ENCODE measurements around the gene CALML5. TPM values are rescaled to one million over a fixed set of nuclear protein-coding genes. Genes with fewer than 3 reads are reported as not detected.

Gene CALML5
- total RNA-seq, 2 experiments from 2014 or later: not detected

DNA sequence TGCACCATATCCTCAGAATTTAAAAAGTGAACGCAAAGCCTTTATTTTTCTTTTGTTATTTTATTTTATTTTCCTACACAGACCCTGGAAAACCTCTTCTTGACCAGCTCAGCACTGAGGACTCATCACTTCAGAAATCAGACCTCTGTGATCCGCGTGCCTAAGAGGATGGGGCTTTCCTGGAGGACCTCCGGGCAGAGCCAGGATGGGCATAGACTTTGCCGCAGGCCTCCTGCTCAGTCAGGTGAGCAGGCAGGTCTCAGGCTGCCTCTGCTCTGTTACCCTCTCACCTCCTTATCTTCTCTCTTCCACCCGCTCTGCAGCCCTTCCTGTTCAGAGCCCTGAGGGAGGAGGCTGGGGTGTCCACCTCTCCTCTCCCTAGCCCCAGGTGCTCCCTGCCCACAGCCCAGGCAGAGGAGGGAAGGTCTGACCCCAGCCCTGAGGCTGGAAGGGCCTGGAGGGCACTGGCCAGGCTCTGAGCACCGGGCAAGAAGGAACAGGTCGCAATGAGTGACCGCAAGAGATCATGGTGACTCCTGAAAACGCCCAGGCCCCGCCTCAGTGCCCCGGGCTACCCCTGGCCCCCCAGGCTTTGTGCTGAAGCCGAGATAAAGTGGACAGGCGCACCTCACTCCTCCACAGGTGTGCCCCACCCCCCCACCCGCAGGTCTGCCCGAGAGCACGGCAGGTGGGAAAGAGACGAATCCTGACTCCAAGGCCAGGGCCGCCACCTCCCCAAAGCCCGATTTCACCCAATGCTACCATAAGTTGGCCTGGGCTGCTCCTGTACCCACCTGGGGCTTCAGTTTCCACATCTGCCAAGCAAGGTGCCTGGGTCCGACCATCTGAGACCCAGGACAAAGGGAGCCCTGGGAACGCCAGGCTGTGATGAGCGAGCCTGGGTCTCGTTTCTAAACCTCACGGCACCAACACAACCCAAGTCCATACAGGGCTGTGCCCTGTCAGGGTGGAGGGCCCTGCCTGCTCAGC, 2.8 kb downstream of the CALML5 start:
- Mint-ChIP-seq H3K4me3 (no peak overlapping the region), H3K27me3 (peaks cover 12% of the 10 kb centered on the region), H3K9me3 (peaks cover 8% of the 10 kb centered on the region), H3K4me1 (no peaks in the 10 kb centered on the region), H3K36me3 (no peaks in the 10 kb centered on the region), H3K27ac (no peak overlapping the region)
- ATAC-seq (ENCODE audit: low read depth): no peak
- DNase-seq: no peak
- POLR2A ChIA-PET: no interaction called here

DNA sequence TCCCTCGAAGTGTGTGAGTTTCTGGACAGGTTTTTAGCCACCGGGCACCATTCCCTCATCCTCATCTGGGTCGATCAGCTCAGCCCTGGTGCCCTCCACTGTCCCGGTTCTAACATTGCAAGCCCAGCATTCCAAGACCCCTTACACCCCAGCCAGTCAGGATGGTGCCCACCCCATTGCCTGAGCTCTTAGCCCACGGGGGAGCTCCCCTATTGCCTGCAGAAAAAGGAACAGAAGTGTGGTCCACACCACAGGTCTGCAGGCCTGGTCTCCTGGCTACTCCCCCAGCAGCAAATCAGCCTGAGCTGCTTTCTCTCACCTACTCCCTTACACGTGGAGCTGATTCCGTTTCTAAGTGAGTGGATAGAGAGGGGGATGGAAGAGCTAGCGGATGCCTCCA, 4.8 kb downstream of the CALML5 start:
- POLR2A ChIA-PET: no interaction called here
- ATAC-seq (ENCODE audit: low read depth): no peak

DNA sequence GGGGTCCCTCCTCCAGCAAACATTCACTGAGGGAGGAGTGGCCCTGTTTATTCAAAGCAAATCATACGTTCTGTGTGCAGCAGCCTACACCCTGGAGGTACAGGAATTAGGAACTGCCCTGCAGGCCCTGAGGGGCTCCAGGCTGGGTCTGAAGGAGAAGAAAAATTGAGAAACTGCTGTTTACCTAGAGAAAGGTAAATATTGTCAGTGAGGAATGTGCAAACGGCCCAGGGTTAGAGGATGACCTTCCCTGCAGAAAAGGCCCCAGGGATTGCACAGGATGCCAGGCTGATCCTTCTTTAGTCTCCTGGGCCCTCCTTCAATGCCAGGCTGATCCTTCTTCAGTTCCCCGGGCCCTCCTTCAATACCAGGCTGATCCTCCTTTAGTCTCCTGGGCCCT, 5.7 kb downstream of the CALML5 start:
- no peaks in the 10 kb centered on the region for H3K36me3 Mint-ChIP-seq
- no peak for DNase-seq
- no peak overlapping the region for H3K27ac Mint-ChIP-seq
- POLR2A ChIA-PET: no interaction called here
- H3K4me1 Mint-ChIP-seq: peaks cover 4% of the 10 kb centered on the region
- peaks cover 8% of the 10 kb centered on the region for H3K9me3 Mint-ChIP-seq
- no peak for ATAC-seq (ENCODE audit: low read depth)
- H3K4me3 Mint-ChIP-seq: no peak overlapping the region
- H3K27me3 Mint-ChIP-seq: peaks cover 2% of the 10 kb centered on the region

More for the DNA sequence above, 4.8 kb downstream of the CALML5 start:
- Mint-ChIP-seq H3K4me1 (peaks cover 4% of the 10 kb centered on the region), H3K27me3 (peaks cover 2% of the 10 kb centered on the region), H3K36me3 (no peaks in the 10 kb centered on the region), H3K4me3 (no peak overlapping the region), H3K27ac (no peak overlapping the region), H3K9me3 (peaks cover 8% of the 10 kb centered on the region)
- DNase-seq: no peak

DNA sequence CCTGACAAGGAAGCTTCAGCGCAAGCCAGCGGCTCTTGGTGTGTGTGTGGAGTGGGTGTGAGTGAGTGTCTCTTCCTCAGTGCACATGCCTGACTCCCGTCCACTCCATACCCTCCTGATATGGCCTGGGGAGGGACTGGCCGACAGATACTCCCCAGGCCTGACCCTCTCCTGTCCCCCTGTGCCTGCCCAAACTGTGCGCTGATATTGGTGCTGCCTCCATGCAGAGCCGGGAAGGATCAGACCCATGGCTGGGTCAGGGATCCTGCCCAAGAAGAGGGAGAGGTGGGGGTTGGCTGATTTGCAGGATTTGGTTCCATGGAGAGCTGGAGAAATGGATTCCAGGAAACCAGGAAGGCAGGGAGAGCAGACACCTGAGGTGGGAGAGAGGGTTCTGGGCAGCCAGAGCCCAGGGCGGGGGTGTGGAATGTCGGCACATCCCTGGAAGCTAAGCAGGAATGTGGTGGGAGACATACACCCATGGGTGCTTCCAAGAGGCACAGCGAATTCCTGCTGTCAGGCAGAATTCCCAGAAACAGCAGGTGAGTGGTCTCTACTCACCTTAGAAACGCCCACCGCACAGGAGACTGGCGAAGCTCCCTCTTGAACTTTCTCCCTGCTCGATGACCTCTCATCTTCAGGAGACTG, 6.3 kb downstream of the CALML5 start:
- ATAC-seq (ENCODE audit: low read depth) (no peak), DNase-seq (no peak)
- POLR2A ChIA-PET: no interaction called here
- no peak overlapping the region for H3K4me3 Mint-ChIP-seq
- peak overlapping the region; percentile 11 for H3K27ac Mint-ChIP-seq
- peaks cover 2% of the 10 kb centered on the region for H3K27me3 Mint-ChIP-seq
- H3K9me3 Mint-ChIP-seq: peaks cover 8% of the 10 kb centered on the region
- no peaks in the 10 kb centered on the region for H3K36me3 Mint-ChIP-seq
- H3K4me1 Mint-ChIP-seq: peaks cover 4% of the 10 kb centered on the region

DNA sequence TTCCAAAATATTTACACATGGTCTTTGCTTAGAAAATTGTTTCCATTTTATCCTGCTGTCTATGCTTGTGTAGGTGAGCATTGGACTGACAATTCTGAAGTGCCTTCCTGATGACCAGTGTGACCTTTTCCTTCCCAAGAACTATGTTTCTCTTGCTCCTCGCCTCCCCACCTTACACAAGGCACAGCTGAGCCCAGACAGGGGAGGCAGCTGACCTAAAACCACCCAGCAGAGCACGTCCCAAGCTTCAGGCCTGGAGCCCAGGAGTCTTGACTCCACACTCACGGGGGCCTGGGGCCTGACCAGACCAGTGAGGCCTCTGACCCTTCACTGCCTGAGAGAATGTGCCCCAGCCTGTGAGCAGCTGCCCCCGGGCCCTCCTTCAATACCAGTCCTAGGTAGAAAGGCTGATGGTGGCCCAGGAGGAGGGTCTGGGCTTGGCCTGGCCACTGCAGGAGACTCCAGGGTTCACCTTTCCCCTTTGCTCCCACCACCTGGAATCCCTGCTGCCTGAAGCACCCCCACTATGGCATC, 7.0 kb downstream of the CALML5 start:
- H3K36me3 Mint-ChIP-seq: no peaks in the 10 kb centered on the region
- ATAC-seq (ENCODE audit: low read depth) (no peak), DNase-seq (no peak)
- POLR2A ChIA-PET: no interaction called here
- peaks cover 2% of the 10 kb centered on the region for H3K27me3 Mint-ChIP-seq
- H3K4me1 Mint-ChIP-seq: peaks cover 4% of the 10 kb centered on the region
- H3K27ac Mint-ChIP-seq: no peak overlapping the region
- peaks cover 8% of the 10 kb centered on the region for H3K9me3 Mint-ChIP-seq
- no peak overlapping the region for H3K4me3 Mint-ChIP-seq

DNA sequence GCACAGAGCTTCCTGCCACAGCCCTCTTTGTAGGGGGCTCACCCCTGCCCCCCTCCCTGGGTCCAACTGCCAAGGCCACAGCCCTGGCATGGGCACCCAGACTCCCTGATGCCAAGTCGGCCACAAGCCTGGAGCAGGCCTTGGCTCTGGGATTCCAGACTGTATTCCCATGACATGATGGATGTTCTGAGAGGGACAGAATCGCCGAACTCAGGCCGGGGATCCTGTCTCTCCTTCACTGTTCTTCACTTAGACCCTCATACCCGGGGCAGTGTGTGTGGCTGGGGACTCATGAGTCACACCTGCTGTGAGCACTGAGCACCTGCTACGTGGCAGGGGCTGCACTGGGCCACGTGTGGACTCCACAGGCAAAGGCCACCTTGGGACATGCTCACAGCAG, 7.9 kb downstream of the CALML5 start:
- H3K36me3 Mint-ChIP-seq: no peaks in the 10 kb centered on the region
- no peak overlapping the region for H3K4me3 Mint-ChIP-seq
- H3K9me3 Mint-ChIP-seq: peaks cover 8% of the 10 kb centered on the region
- H3K4me1 Mint-ChIP-seq: peaks cover 4% of the 10 kb centered on the region
- no peak for ATAC-seq (ENCODE audit: low read depth)
- POLR2A ChIA-PET: no interaction called here
- DNase-seq: no peak
- no peak overlapping the region for H3K27ac Mint-ChIP-seq
- H3K27me3 Mint-ChIP-seq: peaks cover 2% of the 10 kb centered on the region

DNA sequence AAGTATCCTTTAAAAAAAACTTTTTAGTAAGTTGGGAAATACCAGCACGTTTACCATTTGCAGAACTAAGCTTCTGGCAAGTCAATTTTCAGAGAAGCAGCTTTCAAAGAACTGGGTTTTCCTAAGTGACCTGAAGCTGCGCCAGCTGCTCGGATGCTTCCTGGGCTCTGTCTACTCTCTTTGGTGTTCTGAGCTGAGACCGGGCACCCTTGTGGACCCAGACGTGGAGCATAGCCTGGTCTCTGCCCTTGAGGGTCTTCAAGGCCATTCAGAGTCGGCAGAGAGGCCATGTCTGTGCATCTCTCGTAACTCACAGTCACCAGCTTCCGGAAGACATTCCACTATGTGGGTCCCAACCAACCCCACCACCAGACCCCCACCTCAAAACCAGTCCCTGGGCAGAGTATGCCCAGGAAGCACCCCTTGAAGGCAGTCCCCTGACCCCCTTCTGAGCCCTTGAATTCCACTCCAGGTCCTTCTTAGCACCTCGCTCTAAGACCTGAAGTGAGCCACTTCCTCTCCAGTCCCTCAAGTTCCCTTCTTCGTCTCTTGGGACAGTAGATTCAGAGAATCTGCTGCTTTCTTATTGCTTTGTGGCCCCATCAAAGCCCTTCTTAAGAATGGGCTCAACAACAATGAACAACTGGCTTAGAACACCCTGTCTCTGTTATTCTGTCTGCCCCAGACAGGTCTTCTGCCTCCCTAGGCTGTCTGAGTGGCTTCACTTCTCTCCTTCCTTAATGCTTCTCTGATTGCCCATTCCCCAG, 8.5 kb downstream of the CALML5 start:
- no peak overlapping the region for H3K4me3 Mint-ChIP-seq

DNA sequence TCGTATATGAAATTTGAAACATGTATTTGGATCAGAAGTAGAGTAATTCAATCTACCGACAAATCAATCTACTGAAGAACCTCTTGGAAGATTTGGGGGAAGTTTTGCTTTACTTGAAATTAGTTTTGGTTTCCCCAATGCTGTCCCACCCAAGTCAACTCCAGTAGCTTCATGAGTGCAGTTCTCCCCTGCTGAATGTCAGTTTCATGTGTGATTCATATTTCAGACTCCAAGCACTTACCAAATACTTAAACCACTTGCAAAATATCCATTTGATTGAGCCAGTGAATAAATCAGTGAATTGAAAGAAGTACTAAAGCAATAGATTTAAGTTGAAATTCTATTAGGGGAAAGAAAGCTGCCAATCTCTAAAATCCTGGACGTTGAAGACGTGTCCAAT, 9.3 kb downstream of the CALML5 start:
- Mint-ChIP-seq H3K9me3 (peaks cover 8% of the 10 kb centered on the region), H3K36me3 (no peaks in the 10 kb centered on the region), H3K27me3 (peaks cover 2% of the 10 kb centered on the region), H3K27ac (no peak overlapping the region), H3K4me1 (peaks cover 4% of the 10 kb centered on the region), H3K4me3 (no peak overlapping the region)
- no peak for DNase-seq
- POLR2A ChIA-PET: no interaction called here
- no peak for ATAC-seq (ENCODE audit: low read depth)

More for the DNA sequence above, 8.5 kb downstream of the CALML5 start:
- POLR2A ChIA-PET: no interaction called here
- Mint-ChIP-seq H3K36me3 (no peaks in the 10 kb centered on the region), H3K4me1 (peaks cover 4% of the 10 kb centered on the region), H3K9me3 (peaks cover 8% of the 10 kb centered on the region), H3K27ac (no peak overlapping the region), H3K27me3 (peaks cover 2% of the 10 kb centered on the region)
- ATAC-seq (ENCODE audit: low read depth) (no peak), DNase-seq (no peak)

DNA sequence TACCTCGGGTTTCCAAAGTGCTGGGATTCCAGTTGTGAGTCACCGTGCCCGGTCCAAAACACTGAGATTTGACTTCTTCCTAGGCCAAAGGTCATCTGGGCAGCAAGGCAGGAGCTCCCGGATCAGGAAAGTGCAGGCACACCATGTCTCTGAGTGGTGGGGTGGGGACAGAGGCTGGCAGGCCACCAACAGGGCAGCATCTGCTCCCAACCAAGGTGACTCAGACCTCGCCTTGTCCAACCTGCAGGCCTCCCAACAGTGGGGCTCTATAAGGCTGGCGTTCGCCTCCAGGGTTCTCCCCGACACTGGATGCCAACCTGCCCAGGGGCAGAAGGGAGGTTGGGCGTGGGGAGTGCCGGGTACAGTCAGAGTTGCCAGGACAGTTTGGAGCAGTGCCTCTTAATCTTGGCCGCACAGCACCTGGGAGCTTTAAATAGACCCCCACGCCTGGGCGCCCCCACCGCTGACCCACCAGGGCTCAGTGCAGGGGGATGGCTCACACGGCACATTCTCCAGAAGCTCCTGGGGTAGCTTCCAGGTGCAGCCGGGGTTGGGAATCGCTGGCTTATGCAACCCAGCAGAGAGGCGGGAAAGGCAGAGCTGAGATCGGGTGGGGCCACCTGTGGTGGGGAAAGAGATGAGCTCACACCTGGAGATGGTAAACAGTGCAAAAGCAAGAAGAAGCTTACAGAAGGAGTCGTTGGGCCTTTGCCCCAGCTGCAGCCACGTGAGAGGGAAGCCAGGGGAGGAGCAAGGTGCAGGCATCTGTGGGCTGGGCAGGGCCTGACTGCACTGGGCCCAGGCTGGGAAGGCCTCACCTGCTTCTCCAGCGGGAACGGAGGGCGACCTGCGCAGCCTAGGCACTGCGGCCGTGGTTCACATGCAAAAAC, 10.9 kb downstream of the CALML5 start:
- Mint-ChIP-seq H3K27me3 (peaks cover 2% of the 10 kb centered on the region), H3K36me3 (no peaks in the 10 kb centered on the region), H3K4me3 (no peak overlapping the region), H3K4me1 (peaks cover 4% of the 10 kb centered on the region), H3K27ac (peak overlapping the region; percentile 24), H3K9me3 (peaks cover 8% of the 10 kb centered on the region)
- POLR2A ChIA-PET: no interaction called here
- no peak for DNase-seq
- no peak for ATAC-seq (ENCODE audit: low read depth)

DNA sequence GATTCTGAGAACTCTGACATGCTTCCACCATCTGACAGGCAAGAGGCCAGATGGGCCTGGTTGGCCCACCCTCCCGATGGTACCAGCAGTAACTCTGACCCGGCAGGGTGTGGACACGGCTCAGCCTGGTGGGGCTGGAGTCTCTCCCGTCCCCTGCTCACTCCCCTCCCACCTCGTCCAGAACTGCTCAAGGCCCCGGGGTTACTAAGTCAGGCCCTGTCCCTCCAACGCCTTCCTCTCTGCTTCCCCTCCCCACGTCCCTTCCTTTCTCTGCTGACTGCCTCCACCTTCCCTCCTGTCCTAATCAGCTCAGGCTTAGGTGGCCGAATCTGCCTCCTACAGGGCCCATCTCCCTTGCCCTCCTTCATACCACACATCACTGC, 12.5 kb downstream of the CALML5 start:
- ATAC-seq (ENCODE audit: low read depth): no peak
- Mint-ChIP-seq H3K4me3 (no peak overlapping the region), H3K27ac (no peak overlapping the region), H3K27me3 (peaks cover 2% of the 10 kb centered on the region), H3K4me1 (peaks cover 4% of the 10 kb centered on the region), H3K36me3 (no peaks in the 10 kb centered on the region), H3K9me3 (peaks cover under 1% of the 10 kb centered on the region)
- DNase-seq: no peak
- POLR2A ChIA-PET: no interaction called here

DNA sequence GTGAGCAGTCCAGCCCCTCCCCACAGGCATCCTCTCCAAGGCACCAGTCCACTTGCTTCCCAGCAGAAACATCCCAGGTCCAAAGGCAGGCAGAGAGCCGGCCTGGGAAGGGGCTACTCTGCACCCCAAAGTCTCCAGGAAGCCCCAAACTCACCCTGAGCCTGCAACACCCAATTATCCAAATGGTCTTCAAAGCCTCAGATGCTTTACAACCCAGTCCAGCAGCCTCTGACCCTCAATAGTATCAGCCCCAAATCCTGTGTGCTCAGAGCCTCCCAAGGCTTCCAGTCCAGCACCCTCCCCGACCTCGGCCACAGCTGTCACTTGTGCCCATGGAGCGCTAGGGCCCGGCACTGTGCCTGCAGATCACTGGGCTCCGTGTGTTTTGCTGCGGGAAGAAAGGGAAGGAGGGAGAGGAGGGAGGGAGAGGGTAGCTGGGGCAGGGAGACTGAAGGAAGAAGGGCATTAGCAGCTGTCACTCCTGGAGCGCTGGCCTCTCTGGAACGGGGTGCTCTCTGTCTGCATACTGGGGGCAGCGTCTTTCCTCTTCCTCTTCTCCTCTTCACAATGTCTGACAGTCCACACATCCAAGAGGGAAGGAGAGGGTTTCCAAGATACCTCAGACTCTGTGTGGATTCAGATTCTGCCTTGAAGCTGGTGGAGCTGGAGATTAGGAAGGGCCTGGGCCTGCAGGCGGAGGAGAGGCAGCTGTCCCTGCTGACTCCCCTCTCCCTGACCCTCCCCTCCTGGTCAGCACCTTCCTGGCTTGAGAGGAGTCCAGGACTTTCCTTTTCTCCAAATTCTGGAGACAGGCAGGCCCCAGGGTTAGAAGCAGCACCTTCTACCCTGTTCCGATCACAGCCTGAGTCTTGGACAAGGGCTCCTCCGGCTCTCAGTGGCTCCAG, 13.2 kb downstream of the CALML5 start:
- no peak overlapping the region for H3K27ac Mint-ChIP-seq

DNA sequence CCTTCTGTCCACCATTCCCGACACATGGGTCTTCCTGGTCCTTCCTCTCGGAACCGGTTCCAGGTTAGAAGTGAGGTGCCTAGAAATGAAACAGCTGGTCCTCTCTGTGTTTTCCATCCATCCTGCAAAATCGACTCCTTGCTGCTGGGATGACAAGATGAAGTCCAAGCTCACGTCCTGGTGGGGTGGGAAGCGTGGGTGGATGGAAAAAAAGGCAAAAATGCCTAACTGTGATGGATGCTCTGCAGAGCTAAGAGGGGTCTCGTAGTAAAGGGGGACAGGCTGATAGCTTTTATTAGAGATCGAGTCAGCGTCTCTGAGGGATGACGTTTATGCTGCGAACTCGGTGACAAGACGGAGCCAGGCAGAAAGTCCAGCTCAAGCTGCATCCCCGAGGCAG, 14.1 kb downstream of the CALML5 start:
- ATAC-seq (ENCODE audit: low read depth) (no peak), DNase-seq (no peak)
- Mint-ChIP-seq H3K36me3 (no peaks in the 10 kb centered on the region), H3K27ac (no peak overlapping the region), H3K9me3 (no peaks in the 10 kb centered on the region), H3K4me1 (no peaks in the 10 kb centered on the region), H3K27me3 (peaks cover 2% of the 10 kb centered on the region), H3K4me3 (no peak overlapping the region)
- POLR2A ChIA-PET: no interaction called here

More for the DNA sequence above, 13.2 kb downstream of the CALML5 start:
- ATAC-seq (ENCODE audit: low read depth) (no peak), DNase-seq (no peak)
- H3K4me3 Mint-ChIP-seq: no peak overlapping the region
- H3K4me1 Mint-ChIP-seq: peaks cover 3% of the 10 kb centered on the region
- H3K9me3 Mint-ChIP-seq: no peaks in the 10 kb centered on the region
- peaks cover 2% of the 10 kb centered on the region for H3K27me3 Mint-ChIP-seq
- POLR2A ChIA-PET: no interaction called here
- no peaks in the 10 kb centered on the region for H3K36me3 Mint-ChIP-seq
